NCI-H1930 (cell line): Measurements from ENCODE around the gene KANK3.
"Not testable (repeated sequence)": the region's sequence is repeated elsewhere in the genome, so short reads cannot be mapped to it uniquely, and the experiment has no call there.

Source experiments
- DNase-seq, 2 experiments: peaks; one replicate each; lab custom pipeline; 2025; lab: John Stamatoyannopoulos, UW

KANK3 gene

DNA sequence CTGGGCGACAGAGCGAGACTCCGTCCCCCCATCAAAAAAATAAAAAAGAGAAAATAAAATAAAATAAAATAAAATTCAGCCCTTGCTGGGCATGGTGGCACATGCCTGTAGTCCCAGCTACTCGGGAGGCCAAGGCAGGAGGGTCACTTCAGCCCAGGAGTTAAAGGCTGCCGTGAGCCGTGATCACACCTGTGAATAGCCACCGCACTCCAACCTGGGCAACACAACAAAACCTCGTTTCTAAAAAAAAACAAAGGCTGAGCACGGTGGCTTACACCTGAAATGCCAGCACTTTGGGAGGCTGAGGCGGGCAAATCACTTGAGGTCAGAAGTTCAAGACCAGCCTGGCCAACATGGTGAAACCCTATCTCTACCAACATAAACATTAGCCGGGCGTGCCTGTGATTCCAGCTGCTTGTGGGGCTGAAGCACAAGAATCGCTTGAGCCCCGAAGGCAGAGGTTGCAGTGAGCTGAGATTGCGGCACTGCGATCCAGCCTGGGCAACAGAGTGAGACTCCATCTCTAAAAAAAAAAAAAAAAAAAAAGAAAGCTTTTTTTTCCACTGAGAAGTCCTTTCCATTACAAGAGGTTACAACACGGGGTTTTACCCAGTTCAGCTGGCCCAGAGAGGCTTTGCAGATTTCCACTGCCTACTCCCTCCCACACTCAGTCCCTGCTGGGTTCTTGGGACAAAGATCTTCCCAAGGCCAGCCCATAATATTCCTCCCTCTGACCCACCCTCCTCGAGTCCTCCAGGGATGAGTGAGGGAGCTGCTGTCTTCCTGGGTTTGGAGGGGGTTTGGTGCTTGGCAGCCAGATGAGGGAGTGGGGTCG, 27.3 kb upstream of the KANK3 start:
- no peak for DNase-seq

DNA sequence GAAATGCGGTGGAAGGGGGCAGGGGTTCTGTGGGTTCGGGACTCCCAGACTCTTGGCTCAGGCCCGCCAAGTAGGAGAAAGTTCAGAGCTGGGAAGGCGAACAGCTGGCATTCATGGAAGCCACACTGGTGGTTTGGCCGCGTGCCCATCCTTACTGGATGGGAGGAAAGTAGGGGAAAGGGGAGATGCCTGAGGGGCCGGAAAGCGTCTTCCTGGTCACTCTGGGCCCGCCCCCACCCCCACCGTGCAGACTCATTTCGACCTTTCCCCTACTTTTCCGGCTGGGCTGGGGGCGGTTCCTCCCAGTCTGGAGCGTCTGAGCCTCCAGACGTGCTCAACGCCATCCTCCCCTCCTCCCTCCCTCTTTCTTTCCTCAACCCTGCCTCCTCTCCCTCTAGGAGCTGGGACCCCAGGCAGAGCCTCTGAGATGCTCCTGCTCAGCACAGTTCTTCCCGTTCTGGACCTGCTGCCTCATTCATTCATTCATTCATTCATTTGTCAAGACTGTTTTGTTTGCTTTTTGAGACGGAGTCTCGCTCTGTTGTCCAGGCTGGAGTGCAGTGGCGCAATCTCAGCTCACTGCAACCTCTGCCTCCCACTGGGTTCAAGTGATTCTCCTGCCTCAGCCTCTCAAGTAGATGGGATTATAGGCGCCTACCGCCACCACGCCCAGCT, 24.4 kb upstream of the KANK3 start:
- DNase-seq, result no peak

DNA sequence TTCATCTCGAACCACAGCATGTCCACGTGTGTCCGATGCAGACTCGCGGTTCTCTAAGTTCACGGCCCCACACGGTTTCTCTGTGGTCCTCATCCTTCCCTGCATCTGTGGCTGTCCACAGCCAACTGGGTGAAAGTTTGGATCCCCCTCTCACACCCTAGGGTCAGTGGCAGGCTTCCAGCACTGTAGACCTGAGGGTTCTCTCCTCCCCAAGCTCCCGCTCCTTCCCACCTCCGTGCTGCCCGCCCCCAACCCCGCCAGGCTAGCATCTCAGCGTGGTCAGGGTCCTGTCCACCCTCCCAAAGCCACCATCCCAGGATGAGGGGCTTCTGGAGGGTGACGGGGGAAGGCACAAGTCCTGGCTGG, 23.9 kb upstream of the KANK3 start:
- no peak for DNase-seq

DNA sequence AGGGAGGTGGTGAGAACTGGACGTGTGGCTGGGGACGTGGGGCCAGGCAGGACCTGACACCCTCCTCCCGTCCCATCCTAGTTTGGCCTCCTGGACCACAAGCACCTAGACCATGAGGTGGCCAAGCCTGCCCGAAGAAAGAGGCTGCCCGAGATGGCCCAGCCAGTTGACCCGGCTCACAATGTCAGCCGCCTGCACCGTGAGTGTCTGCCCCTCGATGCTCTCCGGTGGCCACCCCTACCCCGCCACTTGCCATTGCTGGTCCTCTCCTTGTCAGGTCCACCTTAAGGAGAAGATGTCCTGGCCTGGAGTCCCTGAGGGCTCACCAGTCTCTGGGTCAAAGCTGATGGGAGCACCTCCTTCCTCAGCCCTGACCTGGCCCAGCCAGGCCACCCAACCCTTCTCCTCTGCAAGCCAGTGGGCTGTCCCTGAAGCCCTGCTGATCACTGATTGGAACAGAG, 23.1 kb upstream of the KANK3 start:
- DNase-seq, result no peak

DNA sequence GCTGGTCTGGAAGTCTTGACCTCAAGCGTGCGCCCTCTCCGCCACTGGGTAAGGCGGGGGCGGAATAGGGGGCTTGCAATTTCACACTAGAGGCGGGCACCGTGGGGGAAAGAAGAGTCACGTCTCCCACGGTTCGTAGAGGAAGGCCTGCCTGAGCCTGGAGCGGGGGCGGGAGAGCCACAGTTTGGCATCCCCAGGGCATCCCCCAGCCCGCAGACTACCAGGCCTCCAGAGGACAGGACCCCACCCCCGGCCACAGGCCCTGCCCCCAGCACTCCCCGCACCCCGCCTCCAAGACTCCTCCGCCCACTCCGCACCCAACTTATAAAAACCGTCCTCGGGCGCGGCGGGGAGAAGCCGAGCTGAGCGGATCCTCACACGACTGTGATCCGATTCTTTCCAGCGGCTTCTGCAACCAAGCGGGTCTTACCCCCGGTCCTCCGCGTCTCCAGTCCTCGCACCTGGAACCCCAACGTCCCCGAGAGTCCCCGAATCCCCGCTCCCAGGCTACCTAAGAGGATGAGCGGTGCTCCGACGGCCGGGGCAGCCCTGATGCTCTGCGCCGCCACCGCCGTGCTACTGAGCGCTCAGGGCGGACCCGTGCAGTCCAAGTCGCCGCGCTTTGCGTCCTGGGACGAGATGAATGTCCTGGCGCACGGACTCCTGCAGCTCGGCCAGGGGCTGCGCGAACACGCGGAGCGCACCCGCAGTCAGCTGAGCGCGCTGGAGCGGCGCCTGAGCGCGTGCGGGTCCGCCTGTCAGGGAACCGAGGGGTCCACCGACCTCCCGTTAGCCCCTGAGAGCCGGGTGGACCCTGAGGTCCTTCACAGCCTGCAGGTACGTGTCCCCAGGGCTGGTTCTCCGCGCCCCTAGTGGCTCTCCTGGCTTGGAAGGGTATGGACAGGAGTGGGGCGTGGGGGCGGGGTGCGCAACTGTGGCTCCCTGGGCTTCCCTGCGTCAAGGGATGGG, 21.0 kb upstream of the KANK3 start, which contains the start of gene ANGPTL4:
ANGPTL4 (plus strand) TSS at position 353 of the 969 bp plus-strand sequence; CDS start at position 520, 167 bp downstream.
- peak in 1 of 2 experiments; percentile 12 for DNase-seq

DNA sequence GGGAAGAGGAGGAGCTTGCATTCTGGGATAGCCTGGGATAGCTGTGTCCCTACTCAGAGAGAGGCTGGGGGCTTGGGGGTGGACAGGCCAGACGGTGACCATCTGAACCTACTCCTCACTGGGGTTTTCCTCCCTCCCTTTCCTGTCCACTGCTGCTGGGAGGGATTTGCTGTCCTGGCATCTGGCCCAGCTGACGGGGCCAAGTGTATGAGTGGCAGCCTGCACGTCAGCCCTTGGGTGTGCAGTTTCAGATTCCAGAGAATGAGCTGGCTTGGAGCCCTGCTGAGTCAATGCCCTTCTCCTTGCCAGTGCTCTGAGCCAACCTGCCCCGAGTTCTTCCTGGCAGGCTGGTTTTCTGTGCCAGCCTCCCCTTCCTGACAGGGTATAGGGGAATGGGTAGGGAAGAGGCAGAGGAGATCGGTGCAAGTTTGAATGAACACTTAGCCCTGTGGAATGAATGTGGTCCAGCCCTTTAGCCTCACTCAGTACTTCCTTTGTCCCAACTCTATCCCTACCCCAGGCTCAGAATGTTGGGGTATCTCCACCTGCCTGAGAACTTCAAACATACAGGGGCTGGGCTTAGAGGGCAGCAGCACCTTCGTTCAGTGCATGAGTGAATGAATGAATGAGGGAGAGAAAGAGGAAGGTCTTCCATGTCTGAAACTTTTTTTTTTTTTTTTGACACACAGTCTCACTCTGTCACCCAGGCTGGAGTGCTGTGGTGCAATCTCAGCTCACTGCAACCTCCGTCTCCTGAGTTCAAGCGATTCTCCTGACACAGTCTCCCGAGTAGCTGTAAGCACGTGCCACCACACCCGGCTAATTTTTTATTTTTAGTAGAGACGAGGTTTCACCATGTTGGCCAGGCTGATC, 19.1 kb upstream of the KANK3 start:
- DNase-seq, result no peak

DNA sequence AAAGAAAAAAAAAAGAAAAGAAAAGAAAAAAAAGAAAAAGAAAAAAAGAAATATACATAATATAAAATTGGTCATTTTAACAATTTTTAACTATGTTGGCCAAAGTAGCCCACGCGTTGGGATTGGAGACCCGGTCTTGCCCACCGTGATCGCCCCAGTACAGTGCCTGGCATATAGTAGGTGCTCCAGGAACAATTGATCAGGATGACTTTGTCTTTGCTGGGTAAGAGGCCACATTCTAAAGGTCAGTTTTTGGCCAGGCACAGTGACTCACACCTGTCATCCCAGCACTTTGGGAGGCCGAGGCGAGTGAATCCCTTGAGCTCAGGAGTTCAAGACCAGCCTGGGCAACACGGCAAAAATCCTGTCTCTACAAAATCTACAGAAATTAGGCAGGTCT, 17.1 kb upstream of the KANK3 start:
- no peak for DNase-seq

DNA sequence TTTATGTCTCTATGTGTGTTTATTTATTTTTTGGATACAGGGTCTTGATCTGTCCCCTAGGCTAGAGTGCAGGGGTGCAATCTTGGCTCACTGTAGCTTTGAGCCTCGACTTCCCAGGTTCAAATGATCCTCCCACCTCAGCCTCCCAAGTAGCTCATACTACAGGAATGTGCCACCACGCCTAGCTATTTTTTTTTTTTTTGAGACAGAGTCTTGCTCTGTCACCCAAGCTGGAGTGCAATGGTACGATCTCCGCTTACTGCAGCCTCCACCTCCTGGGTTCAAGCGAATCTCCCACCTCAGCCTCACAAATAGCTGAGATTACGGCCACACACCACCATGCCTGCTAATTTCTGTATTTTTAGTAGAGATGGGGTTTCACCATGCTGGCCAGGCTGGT, 15.9 kb upstream of the KANK3 start:
- DNase-seq, result no peak

DNA sequence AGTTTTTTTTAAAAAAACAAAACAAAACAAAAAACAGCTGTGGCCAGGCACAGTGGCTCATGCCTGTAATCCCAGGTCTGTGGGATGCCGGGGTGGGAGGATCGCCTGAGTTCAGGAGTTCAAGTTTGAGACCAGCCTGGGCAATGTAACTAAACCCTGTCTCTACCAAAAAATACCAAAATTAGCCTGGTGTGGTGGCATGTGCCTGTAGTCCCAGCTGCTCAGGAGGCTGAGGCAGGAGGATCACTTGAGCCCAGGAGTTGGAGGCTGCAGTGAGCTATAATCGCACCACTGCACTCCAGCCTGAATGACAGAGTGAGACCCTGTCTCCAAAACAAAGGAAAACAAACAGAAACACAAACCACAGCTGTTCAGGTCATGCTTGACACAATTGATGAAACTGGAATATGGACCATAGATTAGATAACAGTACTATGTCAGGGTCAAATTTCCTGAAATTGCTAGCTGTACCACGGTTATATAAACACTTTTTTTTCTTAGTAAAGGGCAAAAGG, 14.0 kb upstream of the KANK3 start:
- DNase-seq, result no peak

DNA sequence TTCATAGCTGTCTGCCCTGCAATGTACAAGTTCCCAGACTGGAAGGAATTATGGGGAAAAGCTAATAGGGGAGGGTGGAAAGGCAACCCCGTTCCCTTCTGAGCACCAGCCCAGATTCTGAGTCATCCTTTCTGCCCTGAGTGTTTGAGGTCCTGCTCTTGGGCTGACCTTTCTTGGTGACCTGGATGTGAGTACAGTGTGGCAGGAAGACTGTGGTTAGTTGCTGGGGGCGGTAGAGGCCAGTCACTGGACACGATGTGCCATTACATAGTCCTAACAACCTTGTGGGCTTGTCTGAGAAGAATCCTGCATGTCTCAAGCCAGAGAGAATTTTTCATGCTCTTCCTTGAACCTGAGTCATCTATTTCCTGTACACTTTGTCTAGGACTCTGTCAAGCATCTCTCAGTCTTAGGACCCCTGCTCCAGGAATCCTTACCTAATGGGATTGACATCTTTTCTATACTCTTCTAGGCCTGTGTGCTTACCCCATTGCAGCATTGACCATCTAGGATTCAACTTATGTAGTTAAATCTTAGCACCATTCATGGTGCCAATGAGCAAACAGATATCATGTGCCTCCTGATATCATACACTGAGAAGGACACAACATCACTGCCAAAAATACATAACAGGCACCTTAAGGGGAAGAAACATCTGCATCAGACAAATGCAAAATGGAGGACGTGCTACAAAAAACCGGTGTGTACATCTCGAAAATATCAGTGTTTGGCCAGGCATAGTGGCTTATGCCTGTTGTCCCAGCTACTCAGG, 12.8 kb upstream of the KANK3 start:
- no peak for DNase-seq

DNA sequence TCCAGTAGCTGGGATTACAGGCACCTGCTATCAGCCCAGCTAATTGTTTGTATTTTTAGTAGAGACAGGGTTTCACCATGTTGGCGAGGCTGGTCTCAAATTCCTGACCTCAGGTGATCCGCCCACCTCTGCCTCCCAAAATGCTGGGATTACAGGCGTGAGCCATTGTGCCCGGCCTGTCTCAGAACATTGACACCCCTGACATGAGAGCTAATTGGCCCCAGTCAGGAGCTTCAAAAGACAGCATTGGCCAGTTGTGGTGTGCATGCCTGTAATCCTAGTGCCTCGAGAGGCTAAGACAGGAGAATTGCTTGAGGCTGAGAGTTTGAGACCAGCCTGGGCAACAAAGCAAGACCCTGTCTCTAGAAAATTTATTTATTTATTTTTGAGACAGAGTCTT, 9.8 kb upstream of the KANK3 start:
- DNase-seq, result not testable (repeated sequence)

DNA sequence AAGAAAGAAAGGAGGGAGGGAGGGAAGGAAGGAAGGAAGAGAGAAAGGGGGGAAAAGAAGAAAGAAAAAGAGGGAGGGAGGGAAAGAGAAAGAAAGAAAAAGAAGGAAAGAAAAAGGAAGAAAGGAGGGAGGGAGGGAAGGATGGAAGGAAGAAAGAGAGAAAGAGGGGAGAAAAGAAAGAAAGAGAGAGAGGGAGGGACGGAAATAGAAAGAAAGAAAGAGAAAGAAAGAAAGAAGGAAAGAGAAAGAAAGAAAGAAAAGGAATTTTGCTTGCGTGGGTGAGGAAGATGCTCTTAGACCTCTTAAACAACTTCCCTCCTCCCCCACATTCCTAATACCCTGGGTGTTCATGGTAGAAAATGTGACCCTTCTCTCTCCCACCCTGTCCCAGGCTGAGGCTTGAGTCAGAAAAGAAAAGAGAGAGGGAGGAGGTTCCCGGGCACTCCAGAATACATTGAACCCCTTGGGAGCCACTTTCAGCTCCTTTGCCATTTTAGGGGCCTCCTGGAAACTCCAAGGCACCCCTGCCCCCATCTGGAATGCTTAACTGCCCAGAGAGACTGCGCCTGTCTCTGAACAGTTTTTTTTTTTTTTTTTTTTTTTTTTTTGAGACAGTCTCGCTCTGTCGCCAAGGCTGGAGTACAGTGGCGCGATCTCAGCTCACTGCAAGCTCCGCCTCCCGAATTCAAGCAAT, 9.2 kb upstream of the KANK3 start:
- no peak for DNase-seq

DNA sequence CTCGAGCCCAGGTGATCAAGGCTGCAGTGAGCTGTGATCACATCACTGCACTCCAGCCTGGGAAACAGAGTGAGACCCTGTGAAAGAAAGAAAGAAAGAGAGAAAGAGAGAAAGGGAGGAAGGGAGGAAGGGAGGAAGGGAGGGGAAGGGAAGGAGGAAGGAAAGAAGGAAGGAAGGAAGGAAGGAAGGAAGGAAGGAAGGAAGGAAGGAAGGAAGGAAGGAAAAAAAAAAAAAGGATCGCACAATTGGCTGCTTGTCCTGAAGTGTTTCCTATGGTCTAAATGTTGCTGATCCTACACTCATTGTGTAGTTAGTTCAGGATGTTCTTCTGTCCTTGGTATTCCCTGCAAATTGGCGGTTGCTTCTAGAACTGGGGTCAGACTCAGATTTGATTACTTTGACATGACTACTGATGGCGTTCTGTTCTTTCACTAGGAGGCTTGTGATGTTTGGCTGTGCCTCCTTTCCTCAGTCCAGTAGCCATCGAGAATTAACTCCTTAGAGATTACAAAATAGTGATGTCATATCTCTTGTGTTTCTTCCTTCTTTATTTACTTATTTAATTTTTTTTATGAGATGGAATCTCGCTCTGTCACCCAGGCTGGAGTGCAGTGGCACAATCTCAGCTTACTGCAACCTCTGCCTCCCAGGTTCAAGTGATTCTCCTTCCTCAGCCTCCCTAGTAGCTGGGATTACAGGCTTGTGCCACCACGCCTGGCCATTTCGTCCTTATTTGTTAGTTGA, 6.7 kb upstream of the KANK3 start:
- not testable (repeated sequence) for DNase-seq

DNA sequence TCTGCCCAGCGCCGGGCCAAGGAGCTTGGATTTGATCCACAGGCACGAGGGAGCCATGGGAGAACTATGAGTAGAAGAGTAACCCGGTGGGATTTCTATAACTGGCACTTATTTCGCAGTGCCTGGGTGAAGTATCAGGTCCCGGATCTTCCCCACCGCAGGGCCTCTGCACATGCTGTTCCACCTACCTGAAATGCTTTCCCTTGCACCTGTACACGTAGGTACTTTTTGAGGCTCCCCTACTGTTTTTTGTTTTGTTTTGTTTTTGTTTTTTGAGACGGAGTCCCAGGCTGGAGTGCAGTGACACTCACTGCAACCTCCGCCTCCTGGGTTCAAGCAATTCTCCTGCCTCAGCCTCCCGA, 402 bp upstream of the KANK3 start:
- DNase-seq, result no peak

DNA sequence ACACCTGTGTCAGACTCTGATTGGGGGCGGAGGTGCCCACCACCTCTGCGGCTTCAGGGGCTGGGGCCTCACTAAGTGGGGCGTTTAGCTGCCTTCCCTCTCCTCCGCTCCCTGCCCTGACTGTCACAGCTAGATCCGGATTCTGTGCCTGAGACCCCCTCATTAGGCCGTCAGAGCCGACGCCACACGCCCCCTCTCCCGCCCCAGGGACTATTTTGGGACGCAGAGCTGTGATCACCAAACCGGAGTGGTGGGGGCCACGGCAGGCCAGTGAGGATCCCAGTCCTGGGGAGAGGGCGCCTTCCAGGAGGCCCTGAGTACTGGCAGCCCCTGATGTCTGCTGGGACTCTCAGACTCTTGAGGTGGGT, 762 bp downstream of the KANK3 start:
- no peak for DNase-seq

DNA sequence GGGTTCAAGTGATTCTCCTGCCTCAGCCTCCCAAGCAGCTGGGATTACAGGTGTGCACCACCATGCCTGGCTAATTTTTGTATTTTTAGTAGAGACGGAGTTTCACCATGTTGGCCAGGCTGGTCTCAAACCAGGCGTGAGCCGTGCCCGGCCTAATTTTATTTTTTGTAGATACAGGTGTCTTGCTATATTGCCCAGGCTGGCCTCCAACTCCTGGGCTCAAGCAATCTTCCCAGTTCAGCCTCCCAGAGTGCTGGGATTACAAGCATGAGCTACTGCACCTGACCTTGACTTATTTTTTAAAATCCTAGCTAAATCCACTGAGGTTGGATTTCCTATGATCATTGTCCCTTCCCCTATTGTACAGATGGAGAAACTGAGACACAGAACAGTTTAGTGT, 1.6 kb downstream of the KANK3 start:
- DNase-seq, result not testable (repeated sequence)

DNA sequence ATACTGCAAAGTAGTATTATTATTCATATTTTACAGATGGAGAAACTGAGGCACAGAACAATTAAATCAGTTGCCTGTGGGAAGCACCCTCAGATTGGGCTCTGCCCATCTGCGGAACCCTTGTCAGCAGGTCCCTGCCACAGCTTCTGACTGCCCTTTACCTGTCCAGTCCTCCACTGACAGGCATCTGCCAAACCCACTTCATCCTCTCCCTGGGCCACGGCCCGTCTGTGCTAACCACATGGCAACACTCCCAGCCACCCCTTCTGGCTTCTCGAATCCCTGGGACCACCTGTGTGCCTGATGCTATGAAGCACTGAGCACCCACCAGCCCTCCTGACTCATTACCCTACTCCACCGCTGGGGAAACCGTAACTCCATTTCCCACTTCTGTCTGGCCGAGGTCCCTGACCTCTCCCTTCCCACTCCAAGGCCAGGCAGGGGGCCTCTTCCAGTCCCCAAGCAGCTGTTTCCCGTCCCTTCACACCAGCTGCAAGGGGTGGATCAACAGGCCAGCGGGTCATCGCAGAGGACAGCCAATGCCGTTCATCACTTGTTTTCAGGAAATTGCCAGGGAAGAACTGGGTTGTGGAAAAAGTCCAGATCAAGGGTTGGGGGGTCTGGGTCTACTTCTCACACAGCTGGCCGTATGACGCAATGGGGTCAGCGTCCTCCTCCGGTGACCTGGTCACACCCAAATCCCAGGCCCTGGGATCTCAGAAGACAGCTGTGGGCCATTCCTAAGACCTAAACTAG, 2.5 kb downstream of the KANK3 start:
- DNase-seq, result no peak

DNA sequence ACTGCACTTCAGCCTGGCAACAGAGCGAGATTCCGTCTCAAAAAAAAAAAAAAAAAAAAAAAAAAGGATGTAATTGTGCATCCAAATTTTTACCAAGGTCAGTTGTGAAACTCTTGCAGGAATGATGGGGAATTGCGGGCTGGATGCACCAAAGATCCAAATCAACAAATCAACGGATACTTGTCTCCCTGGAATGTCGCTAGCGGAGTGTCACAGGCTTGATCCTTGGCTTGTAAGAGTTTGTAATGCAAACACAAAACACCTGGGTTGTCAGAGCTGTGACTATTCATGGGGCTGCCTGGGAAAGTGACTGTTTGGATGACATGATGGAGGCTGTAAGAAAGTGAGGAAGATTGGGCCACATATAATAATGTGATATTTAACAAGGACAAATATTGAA, 4.2 kb downstream of the KANK3 start:
- DNase-seq, result no peak
